MM.1S (cell line): ENCODE measurements around the gene BCAR1.

Source experiments
- DNase-seq: peaks from one replicate; pipeline ENCODE4 v3.0.0-alpha.2; 2015
- H2AFZ ChIP-seq: fragments of 300-600 bp; sonication (generic); 2 replicates; pipeline ENCODE4 v1.6.0; 2016; ENCODE audit warnings: antibody characterized with exemption, low read length
- H3F3A ChIP-seq: fragments of 300-600 bp; sonication (generic); 2 replicates; pipeline ENCODE4 v1.6.1; 2016; ENCODE audit warnings: mild to moderate bottlenecking, antibody characterized with exemption, low read length, moderate library complexity, mixed read lengths; ENCODE audit not compliant: insufficient read depth
- H3K27ac ChIP-seq: fragments of 300-600 bp; sonication (generic); 2 replicates; pipeline ENCODE4 v1.5.1; 2016; ENCODE audit warnings: mild to moderate bottlenecking, low read length
- H3K27me3 ChIP-seq: fragments of 300-600 bp; sonication (generic); replicated peaks from 2 replicates; pipeline ENCODE4 v1.6.0; 2016; ENCODE audit warnings: low read length; ENCODE audit not compliant: insufficient read depth
- H3K36me3 ChIP-seq: fragments of 300-600 bp; sonication (generic); replicated peaks from 2 replicates; pipeline ENCODE4 v1.6.1; 2016; ENCODE audit warnings: mild to moderate bottlenecking, low read length, mixed read lengths; ENCODE audit not compliant: insufficient read depth
- H3K4me1 ChIP-seq: fragments of 300-600 bp; sonication (generic); 2 replicates; pipeline ENCODE4 v1.6.1; 2016; ENCODE audit warnings: low read length, mixed read lengths
- H3K4me2 ChIP-seq: fragments of 300-600 bp; sonication (generic); 2 replicates; pipeline ENCODE4 v1.6.0; 2016; ENCODE audit warnings: low read depth, low read length
- H3K4me3 ChIP-seq: fragments of 300-600 bp; sonication (generic); 2 replicates; pipeline ENCODE4 v1.5.1; 2016; ENCODE audit warnings: low read length, mixed read lengths
- H3K79me2 ChIP-seq: fragments of 300-600 bp; sonication (generic); 2 replicates; pipeline ENCODE4 v1.6.1; 2016; ENCODE audit warnings: mixed run types, low read length, mixed read lengths
- H3K9ac ChIP-seq: fragments of 300-600 bp; sonication (generic); 2 replicates; pipeline ENCODE4 v1.6.1; 2016; ENCODE audit warnings: low read length, mixed read lengths
- H3K9me2 ChIP-seq: fragments of 300-600 bp; sonication (generic); replicated peaks from 2 replicates; pipeline ENCODE4 v1.6.1; 2016; ENCODE audit warnings: mild to moderate bottlenecking, low read length, mixed read lengths; ENCODE audit not compliant: insufficient read depth
- H3K9me3 ChIP-seq: fragments of 300-600 bp; sonication (generic); replicated peaks from 2 replicates; pipeline ENCODE4 v1.6.1; 2016; ENCODE audit warnings: mild to moderate bottlenecking, low read length, mixed read lengths; ENCODE audit not compliant: insufficient read depth
- H4K20me1 ChIP-seq: fragments of 300-600 bp; sonication (generic); 2 replicates; pipeline ENCODE4 v1.6.1; 2016; ENCODE audit warnings: mild to moderate bottlenecking, low read length, moderate library complexity, mixed read lengths; ENCODE audit not compliant: insufficient read depth
- CTCF ChIP-seq: fragments of 300-600 bp; sonication (generic); IDR thresholded peaks from 2 replicates; pipeline ENCODE4 v1.5.1; 2016; ENCODE audit warnings: antibody characterized with exemption, low read length, mixed read lengths
- EZH2 ChIP-seq: fragments of 300-600 bp; sonication (generic); optimal IDR thresholded peaks from 2 replicates; pipeline ENCODE3; 2017; ENCODE audit warnings: low read depth, mild to moderate bottlenecking, antibody characterized with exemption, low read length, mixed read lengths
- EZH2phosphoT487 ChIP-seq: fragments of 300-600 bp; sonication (generic); IDR thresholded peaks from 2 replicates; pipeline ENCODE4 v1.6.1; 2018; ENCODE audit warnings: antibody characterized with exemption, low read length

The BCAR1 gene

GRCh38 chr16:75251280-75252048 is at the start of gene BCAR1:
TSS of gene BCAR1 (minus strand) at chr16:75251624. CDS start at chr16:75251482, 142 bp downstream.
- H3K9me2 ChIP-seq = no peaks in the 10 kb centered on the region
- H3F3A ChIP-seq = no peaks in the 10 kb centered on the region
- H4K20me1 ChIP-seq = no peaks in the 10 kb centered on the region
- H3K36me3 ChIP-seq = no peaks in the 10 kb centered on the region
- no peak within 1 kb of the TSS for H3K27ac ChIP-seq
- H3K9me3 ChIP-seq = no peaks in the 10 kb centered on the region
- H2AFZ ChIP-seq = no peak within 1 kb of the TSS
- peaks cover 16% of the 10 kb centered on the region for H3K27me3 ChIP-seq
- no peak within 1 kb of the TSS for H3K9ac ChIP-seq
- no peaks in the 10 kb centered on the region for H3K79me2 ChIP-seq
- H3K4me2 ChIP-seq = no peak within 1 kb of the TSS
- no peak for TF ChIP-seq EZH2
- TF ChIP-seq CTCF = no peak
- no peak for TF ChIP-seq EZH2phosphoT487
- DNase-seq = no peak
- no peak within 1 kb of the TSS for H3K4me3 ChIP-seq
- no peaks in the 10 kb centered on the region for H3K4me1 ChIP-seq

GRCh38 chr16:75298267-75298666 is 46.8 kb upstream of the BCAR1 start:
- Histone ChIP-seq H3K79me2 (no peaks in the 10 kb centered on the region), H3F3A (no peaks in the 10 kb centered on the region), H3K9ac (no peak overlapping the region), H3K9me3 (no peaks in the 10 kb centered on the region), H3K4me3 (no peak overlapping the region), H2AFZ (no peak overlapping the region), H3K4me1 (no peaks in the 10 kb centered on the region), H4K20me1 (no peaks in the 10 kb centered on the region), H3K36me3 (no peaks in the 10 kb centered on the region), H3K9me2 (no peaks in the 10 kb centered on the region), H3K27ac (no peak overlapping the region), H3K4me2 (no peak overlapping the region), H3K27me3 (no peaks in the 10 kb centered on the region)
- no peak for DNase-seq
- no peak for TF ChIP-seq EZH2
- TF ChIP-seq EZH2phosphoT487 = no peak
- TF ChIP-seq CTCF = no peak

GRCh38 chr16:75296606-75297005 is 45.2 kb upstream of the BCAR1 start:
- no peaks in the 10 kb centered on the region for H3K4me1 ChIP-seq
- no peak overlapping the region for H3K4me2 ChIP-seq
- H3K79me2 ChIP-seq = no peaks in the 10 kb centered on the region
- DNase-seq = no peak
- no peaks in the 10 kb centered on the region for H3K27me3 ChIP-seq
- no peak overlapping the region for H3K4me3 ChIP-seq
- no peaks in the 10 kb centered on the region for H4K20me1 ChIP-seq
- no peak overlapping the region for H3K9ac ChIP-seq
- no peaks in the 10 kb centered on the region for H3F3A ChIP-seq
- TF ChIP-seq CTCF = no peak
- H3K36me3 ChIP-seq = no peaks in the 10 kb centered on the region
- no peak overlapping the region for H3K27ac ChIP-seq
- no peaks in the 10 kb centered on the region for H3K9me2 ChIP-seq
- H3K9me3 ChIP-seq = no peaks in the 10 kb centered on the region
- H2AFZ ChIP-seq = no peak overlapping the region
